ENCODE data around the gene RYR3.

Gene RYR3

DNA sequence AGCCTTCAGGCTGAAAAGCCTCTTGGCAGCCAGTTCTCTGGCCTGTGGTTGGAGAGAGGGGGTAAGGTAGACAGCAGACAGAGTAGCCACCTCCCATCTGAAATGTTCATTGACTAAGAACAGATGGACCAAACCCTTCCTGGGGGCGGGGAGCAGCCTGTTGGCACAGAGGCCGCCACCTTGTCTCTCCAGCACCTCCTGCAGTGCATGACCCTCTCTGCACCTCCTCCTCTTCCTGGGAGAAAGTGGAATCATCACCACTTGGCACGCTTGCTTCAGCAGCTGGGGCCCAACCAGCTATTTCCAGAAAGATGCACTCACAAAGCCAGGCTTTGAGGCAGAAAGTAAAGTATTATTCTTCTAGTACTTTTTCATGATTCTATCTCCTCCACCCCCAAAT, 344.1 kb downstream of the RYR3 start:
- Histone ChIP-seq H3K9me3 (ENCODE audit: control insufficient read depth in 1 of 2, low read length in 2 of 2) (no peaks in the 10 kb centered on the region), H3K4me1 (ENCODE audit: control insufficient read depth in 1 of 2, insufficient read depth in 2 of 2, low read length in 2 of 2) (no peaks in the 10 kb centered on the region), H3K36me3 (ENCODE audit: control insufficient read depth in 1 of 2, insufficient read depth in 2 of 2, low read length in 2 of 2) (peaks cover 0 to 3% of the 10 kb centered on the region in 2 donors), H3K27ac (ENCODE audit: low read length) (no peak overlapping the region), H3K4me3 (ENCODE audit: low read depth in 1 of 2, low read length in 2 of 2) (no peak overlapping the region), H3K27me3 (ENCODE audit: low read depth, low read length) (no peaks in the 10 kb centered on the region)

- H3K4me3 ChIP-seq (ENCODE audit: low read depth in 1 of 2, low read length in 2 of 2): no peak overlapping the region
- no peaks in the 10 kb centered on the region for H3K27me3 ChIP-seq (ENCODE audit: low read depth, low read length)
- no peaks in the 10 kb centered on the region for H3K4me1 ChIP-seq (ENCODE audit: control insufficient read depth in 1 of 2, insufficient read depth in 2 of 2, low read length in 2 of 2)
- H3K27ac ChIP-seq (ENCODE audit: low read length): no peak overlapping the region
- no peaks in the 10 kb centered on the region for H3K9me3 ChIP-seq (ENCODE audit: control insufficient read depth in 1 of 2, low read length in 2 of 2)
- H3K36me3 ChIP-seq (ENCODE audit: control insufficient read depth in 1 of 2, insufficient read depth in 2 of 2, low read length in 2 of 2): peaks cover 0 to 3% of the 10 kb centered on the region in 2 donors
Observed at GRCh38 chr15:33655488-33655887, 344.7 kb downstream of the RYR3 start.

GRCh38 chr15:33656168-33656567, 345.4 kb downstream of the RYR3 start:
- H3K27me3 ChIP-seq (ENCODE audit: low read depth, low read length): no peaks in the 10 kb centered on the region
- no peak overlapping the region for H3K4me3 ChIP-seq (ENCODE audit: low read depth in 1 of 2, low read length in 2 of 2)
- H3K9me3 ChIP-seq (ENCODE audit: control insufficient read depth in 1 of 2, low read length in 2 of 2): no peaks in the 10 kb centered on the region
- no peak overlapping the region for H3K27ac ChIP-seq (ENCODE audit: low read length)
- H3K4me1 ChIP-seq (ENCODE audit: control insufficient read depth in 1 of 2, insufficient read depth in 2 of 2, low read length in 2 of 2): no peaks in the 10 kb centered on the region
- H3K36me3 ChIP-seq (ENCODE audit: control insufficient read depth in 1 of 2, insufficient read depth in 2 of 2, low read length in 2 of 2): peaks cover 0 to 3% of the 10 kb centered on the region in 2 donors

- no peaks in the 10 kb centered on the region for H3K4me1 ChIP-seq (ENCODE audit: control insufficient read depth in 1 of 2, insufficient read depth in 2 of 2, low read length in 2 of 2)
- peaks cover 0 to 3% of the 10 kb centered on the region in 2 donors for H3K36me3 ChIP-seq (ENCODE audit: control insufficient read depth in 1 of 2, insufficient read depth in 2 of 2, low read length in 2 of 2)
- no peaks in the 10 kb centered on the region for H3K27me3 ChIP-seq (ENCODE audit: low read depth, low read length)
- no peak overlapping the region for H3K4me3 ChIP-seq (ENCODE audit: low read depth in 1 of 2, low read length in 2 of 2)
- H3K9me3 ChIP-seq (ENCODE audit: control insufficient read depth in 1 of 2, low read length in 2 of 2): no peaks in the 10 kb centered on the region
- H3K27ac ChIP-seq (ENCODE audit: low read length): no peak overlapping the region
Observed at GRCh38 chr15:33660151-33660550, 349.4 kb downstream of the RYR3 start.

DNA sequence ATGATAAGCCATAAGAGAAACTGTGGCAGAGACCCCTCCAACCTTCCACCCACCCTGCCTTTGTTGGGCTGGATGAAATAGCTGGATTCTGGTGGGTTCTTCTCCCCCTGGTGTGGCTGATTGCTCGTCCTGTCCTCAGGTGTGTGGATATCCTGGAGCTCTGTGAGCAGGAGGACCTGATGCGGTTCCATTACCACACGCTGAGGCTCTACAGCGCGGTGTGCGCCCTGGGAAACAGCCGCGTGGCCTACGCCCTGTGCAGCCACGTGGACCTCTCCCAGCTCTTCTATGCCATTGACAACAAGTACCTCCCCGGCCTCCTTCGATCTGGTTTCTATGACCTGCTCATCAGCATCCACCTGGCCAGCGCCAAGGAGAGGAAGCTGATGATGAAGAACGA, 351.2 kb downstream of the RYR3 start:
- Histone ChIP-seq H3K4me1 (ENCODE audit: control insufficient read depth in 1 of 2, insufficient read depth in 2 of 2, low read length in 2 of 2) (no peaks in the 10 kb centered on the region), H3K4me3 (ENCODE audit: low read depth in 1 of 2, low read length in 2 of 2) (no peak overlapping the region), H3K36me3 (ENCODE audit: control insufficient read depth in 1 of 2, insufficient read depth in 2 of 2, low read length in 2 of 2) (peaks cover 0 to 4% of the 10 kb centered on the region in 2 donors), H3K27ac (ENCODE audit: low read length) (no peak overlapping the region), H3K27me3 (ENCODE audit: low read depth, low read length) (no peaks in the 10 kb centered on the region), H3K9me3 (ENCODE audit: control insufficient read depth in 1 of 2, low read length in 2 of 2) (no peaks in the 10 kb centered on the region)

- no peak overlapping the region for H3K4me3 ChIP-seq (ENCODE audit: low read depth in 1 of 2, low read length in 2 of 2)
- no peaks in the 10 kb centered on the region for H3K9me3 ChIP-seq (ENCODE audit: control insufficient read depth in 1 of 2, low read length in 2 of 2)
- peaks cover 0 to 4% of the 10 kb centered on the region in 2 donors for H3K36me3 ChIP-seq (ENCODE audit: control insufficient read depth in 1 of 2, insufficient read depth in 2 of 2, low read length in 2 of 2)
- H3K27ac ChIP-seq (ENCODE audit: low read length): no peak overlapping the region
- no peaks in the 10 kb centered on the region for H3K27me3 ChIP-seq (ENCODE audit: low read depth, low read length)
- H3K4me1 ChIP-seq (ENCODE audit: control insufficient read depth in 1 of 2, insufficient read depth in 2 of 2, low read length in 2 of 2): no peaks in the 10 kb centered on the region
Observed at GRCh38 chr15:33664947-33665346, 354.2 kb downstream of the RYR3 start.

DNA sequence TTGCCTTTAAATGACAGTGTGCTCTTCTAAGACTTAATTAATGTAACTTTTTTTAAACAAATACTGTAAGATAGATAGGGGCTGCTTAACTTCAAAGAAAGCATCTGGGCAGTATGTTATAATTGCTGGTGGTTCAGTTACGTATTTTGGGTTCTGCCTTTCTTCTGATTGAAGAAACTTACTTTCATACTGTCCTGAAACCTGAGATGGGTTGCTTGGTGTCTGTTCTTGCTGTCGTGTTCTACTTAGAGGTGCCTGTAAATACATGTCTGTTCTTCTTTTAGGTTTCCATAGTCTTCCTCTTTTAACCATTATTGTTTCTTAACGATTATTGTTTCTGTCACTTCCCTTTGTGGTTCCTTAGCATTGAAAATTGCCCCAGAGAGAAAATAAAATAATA, 359.8 kb downstream of the RYR3 start:
- H3K4me1 ChIP-seq (ENCODE audit: control insufficient read depth in 1 of 2, insufficient read depth in 2 of 2, low read length in 2 of 2): no peaks in the 10 kb centered on the region
- H3K9me3 ChIP-seq (ENCODE audit: control insufficient read depth in 1 of 2, low read length in 2 of 2): no peaks in the 10 kb centered on the region
- no peak overlapping the region for H3K4me3 ChIP-seq (ENCODE audit: low read depth in 1 of 2, low read length in 2 of 2)
- H3K36me3 ChIP-seq (ENCODE audit: control insufficient read depth in 1 of 2, insufficient read depth in 2 of 2, low read length in 2 of 2): peaks cover 0 to under 1% of the 10 kb centered on the region in 2 donors
- no peaks in the 10 kb centered on the region for H3K27me3 ChIP-seq (ENCODE audit: low read depth, low read length)
- no peak overlapping the region for H3K27ac ChIP-seq (ENCODE audit: low read length)

DNA sequence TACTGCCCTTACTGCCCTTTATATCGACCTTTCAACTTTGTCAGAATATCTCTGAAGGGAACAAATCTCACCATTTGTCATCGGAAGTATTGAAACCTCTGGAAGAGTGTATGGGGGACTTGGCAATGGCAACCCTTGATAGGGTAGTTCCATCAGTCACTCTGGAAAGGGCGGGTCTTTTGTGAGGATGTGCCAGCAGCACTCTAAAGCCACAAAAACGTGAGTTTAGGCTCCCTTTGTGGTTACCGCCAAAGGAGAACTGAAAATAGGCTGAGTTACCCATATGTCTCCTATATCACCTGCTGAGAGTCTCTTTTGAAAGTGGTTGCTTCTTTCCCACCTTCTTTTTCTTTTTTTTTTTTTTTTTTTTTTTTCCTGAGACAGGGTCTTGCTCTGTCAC, 360.7 kb downstream of the RYR3 start:
- Histone ChIP-seq H3K4me1 (ENCODE audit: control insufficient read depth in 1 of 2, insufficient read depth in 2 of 2, low read length in 2 of 2) (no peaks in the 10 kb centered on the region), H3K27me3 (ENCODE audit: low read depth, low read length) (no peaks in the 10 kb centered on the region), H3K27ac (ENCODE audit: low read length) (no peak overlapping the region), H3K4me3 (ENCODE audit: low read depth in 1 of 2, low read length in 2 of 2) (no peak overlapping the region), H3K36me3 (ENCODE audit: control insufficient read depth in 1 of 2, insufficient read depth in 2 of 2, low read length in 2 of 2) (no peaks in the 10 kb centered on the region), H3K9me3 (ENCODE audit: control insufficient read depth in 1 of 2, low read length in 2 of 2) (no peaks in the 10 kb centered on the region)

DNA sequence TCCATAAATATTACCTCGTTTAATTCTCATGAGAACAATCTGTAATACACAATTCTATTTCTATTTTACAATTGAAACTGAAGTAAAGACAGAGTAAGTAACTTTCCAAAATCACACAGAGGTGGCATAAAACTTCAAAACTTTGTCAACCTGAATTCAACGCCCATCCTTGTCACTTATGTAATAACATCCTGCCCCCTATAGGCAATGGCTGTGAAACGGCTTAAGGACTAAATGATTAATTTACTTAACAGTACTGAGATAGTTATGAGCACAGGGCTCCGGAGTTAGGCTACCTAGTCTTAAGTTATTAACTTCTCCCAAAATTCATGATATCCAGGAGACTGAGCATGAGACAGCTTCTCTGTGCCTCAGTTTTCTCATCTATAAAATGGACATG, 364.5 kb downstream of the RYR3 start:
- H3K27me3 ChIP-seq (ENCODE audit: low read depth, low read length): no peaks in the 10 kb centered on the region
- H3K36me3 ChIP-seq (ENCODE audit: control insufficient read depth in 1 of 2, insufficient read depth in 2 of 2, low read length in 2 of 2): no peaks in the 10 kb centered on the region
- no peaks in the 10 kb centered on the region for H3K4me1 ChIP-seq (ENCODE audit: control insufficient read depth in 1 of 2, insufficient read depth in 2 of 2, low read length in 2 of 2)
- H3K4me3 ChIP-seq (ENCODE audit: low read depth in 1 of 2, low read length in 2 of 2): no peak overlapping the region
- H3K9me3 ChIP-seq (ENCODE audit: control insufficient read depth in 1 of 2, low read length in 2 of 2): no peaks in the 10 kb centered on the region
- no peak overlapping the region for H3K27ac ChIP-seq (ENCODE audit: low read length)

DNA sequence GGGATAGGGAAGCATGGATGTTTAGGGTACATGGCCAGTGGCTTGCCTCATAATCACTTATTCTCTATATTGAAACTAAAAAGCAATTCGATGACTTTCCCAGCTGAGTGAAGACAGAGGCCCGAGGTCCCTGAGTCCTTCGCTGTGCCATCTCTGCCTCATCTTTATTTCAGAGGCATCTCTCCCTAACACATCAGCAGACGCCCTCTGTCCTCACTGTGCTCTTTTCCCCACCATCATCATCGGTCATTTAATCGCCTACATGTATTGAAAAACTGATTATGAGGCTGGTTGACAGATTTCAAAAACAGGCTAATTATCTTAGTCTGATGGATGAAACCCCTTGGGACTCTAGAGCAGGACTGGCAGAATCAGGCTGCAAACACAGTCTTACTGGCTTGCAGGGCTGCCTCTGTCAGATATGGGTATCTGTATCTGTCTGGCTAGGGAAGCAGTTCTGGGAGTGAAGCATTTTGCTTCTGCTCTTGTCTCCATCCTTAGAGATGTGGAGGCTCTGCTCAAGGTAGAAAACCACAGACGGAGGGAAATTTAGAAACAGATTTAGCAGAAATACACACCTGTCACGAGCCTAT, 366.6 kb downstream of the RYR3 start:
- Histone ChIP-seq H3K9me3 (ENCODE audit: control insufficient read depth in 1 of 2, low read length in 2 of 2) (no peaks in the 10 kb centered on the region), H3K4me1 (ENCODE audit: control insufficient read depth in 1 of 2, insufficient read depth in 2 of 2, low read length in 2 of 2) (no peaks in the 10 kb centered on the region), H3K27me3 (ENCODE audit: low read depth, low read length) (no peaks in the 10 kb centered on the region), H3K4me3 (ENCODE audit: low read depth in 1 of 2, low read length in 2 of 2) (no peak overlapping the region), H3K36me3 (ENCODE audit: control insufficient read depth in 1 of 2, insufficient read depth in 2 of 2, low read length in 2 of 2) (no peaks in the 10 kb centered on the region), H3K27ac (ENCODE audit: low read length) (no peak overlapping the region)

DNA sequence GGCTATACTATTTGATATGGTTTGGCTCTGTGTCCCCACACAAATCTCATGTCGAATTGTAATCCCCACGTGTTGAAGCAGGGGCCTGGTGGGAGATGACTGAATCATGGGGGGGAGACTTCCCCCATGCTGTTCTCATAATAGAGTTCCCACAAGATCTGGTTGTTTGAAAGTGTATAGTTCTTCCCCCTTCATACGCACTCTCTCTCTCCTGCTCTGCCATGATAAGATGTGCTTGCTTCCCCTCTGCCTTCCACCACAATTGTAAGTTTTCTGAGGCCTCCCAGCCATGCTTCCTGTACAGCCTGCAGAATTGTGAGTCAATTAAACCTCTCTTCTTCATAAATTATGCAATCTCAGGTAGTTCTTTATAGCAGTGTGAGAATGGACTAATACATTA, 367.4 kb downstream of the RYR3 start:
- Histone ChIP-seq H3K4me1 (ENCODE audit: control insufficient read depth in 1 of 2, insufficient read depth in 2 of 2, low read length in 2 of 2) (no peaks in the 10 kb centered on the region), H3K9me3 (ENCODE audit: control insufficient read depth in 1 of 2, low read length in 2 of 2) (no peaks in the 10 kb centered on the region), H3K27me3 (ENCODE audit: low read depth, low read length) (no peaks in the 10 kb centered on the region), H3K4me3 (ENCODE audit: low read depth in 1 of 2, low read length in 2 of 2) (no peak overlapping the region), H3K36me3 (ENCODE audit: control insufficient read depth in 1 of 2, insufficient read depth in 2 of 2, low read length in 2 of 2) (no peaks in the 10 kb centered on the region), H3K27ac (ENCODE audit: low read length) (no peak overlapping the region)

GRCh38 chr15:33678602-33679001, 367.8 kb downstream of the RYR3 start:
- H3K27me3 ChIP-seq (ENCODE audit: low read depth, low read length): no peaks in the 10 kb centered on the region
- no peaks in the 10 kb centered on the region for H3K9me3 ChIP-seq (ENCODE audit: control insufficient read depth in 1 of 2, low read length in 2 of 2)
- no peak overlapping the region for H3K4me3 ChIP-seq (ENCODE audit: low read depth in 1 of 2, low read length in 2 of 2)
- no peaks in the 10 kb centered on the region for H3K4me1 ChIP-seq (ENCODE audit: control insufficient read depth in 1 of 2, insufficient read depth in 2 of 2, low read length in 2 of 2)
- no peaks in the 10 kb centered on the region for H3K36me3 ChIP-seq (ENCODE audit: control insufficient read depth in 1 of 2, insufficient read depth in 2 of 2, low read length in 2 of 2)
- H3K27ac ChIP-seq (ENCODE audit: low read length): no peak overlapping the region

Measured in muscle layer of duodenum (tissue), 2 donors.